EH (cell line): ENCODE data around the gene TTC28.
"Not testable (repeated sequence)": the region's sequence is repeated elsewhere in the genome, so short reads cannot be mapped to it uniquely, and the experiment has no call there.

Experiments used
- DNase-seq: peaks from one replicate; pipeline ENCODE4 v3.0.0-alpha.2; 2015; ENCODE audit warnings: low read depth

TTC28 gene

DNA sequence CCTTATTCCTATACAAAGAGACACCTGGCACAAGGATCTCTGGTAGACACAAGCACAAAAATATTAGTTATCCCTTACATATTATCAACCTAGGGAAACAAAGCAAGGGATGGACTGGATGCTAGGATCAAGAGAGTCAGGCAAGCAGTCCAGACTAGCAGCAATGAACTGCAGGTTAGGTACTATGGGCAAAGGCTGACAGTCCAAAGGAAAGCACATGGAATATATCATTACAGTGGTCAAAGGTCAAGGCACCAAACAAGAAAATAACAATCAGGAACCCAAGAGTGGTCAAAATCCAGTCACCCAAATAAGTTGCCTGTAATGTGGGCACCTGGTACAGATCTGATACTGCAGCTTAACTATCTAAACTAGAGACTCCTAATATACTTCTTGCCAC lies 77.7 kb downstream of the TTC28 start:
- no peak for DNase-seq

DNA sequence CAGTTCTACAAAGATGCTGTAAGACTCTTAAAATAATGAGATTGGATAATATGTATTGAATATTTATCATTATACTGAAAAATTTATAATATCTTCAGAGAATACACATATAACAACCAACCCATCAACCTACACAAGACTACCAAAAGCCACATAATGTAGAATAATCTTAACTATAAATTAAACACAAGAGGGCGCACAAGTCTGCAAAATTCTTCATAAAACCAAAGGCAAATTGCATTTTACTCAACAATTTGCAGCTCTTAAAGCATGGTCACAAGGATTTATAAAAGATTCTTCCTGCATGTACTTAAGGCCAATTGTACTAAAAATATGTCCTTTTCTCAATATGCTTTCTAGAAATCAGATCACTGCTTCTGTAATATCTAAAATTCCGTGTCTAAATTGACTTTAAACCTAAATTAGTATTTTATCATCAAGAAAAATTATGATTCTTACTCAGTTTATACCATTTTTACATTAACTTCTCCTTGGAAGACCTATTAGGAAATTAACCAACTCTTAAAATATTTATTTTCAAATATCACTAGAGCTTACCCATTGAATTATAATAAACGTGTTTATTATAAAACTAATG lies 79.0 kb downstream of the TTC28 start:
- peak; percentile 65 for DNase-seq

DNA sequence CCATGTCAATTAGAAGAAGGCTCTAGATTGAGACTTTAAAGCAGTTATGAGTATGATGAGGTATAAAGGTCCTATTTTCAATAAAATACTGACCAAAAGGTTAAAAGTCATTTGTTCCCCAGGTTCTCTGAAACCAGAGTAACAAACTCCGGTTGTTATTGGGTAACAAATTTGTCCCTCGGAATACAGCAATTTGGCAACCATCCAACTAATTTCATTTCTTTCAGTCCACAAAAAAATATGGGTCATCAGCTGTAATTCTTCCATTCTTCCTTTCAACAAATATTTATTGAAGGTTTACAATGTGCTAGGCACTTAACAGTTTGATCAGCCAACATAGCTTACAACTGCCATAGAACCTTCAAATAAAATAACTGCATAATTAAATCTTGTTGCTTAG lies 79.9 kb downstream of the TTC28 start:
- no peak for DNase-seq

DNA sequence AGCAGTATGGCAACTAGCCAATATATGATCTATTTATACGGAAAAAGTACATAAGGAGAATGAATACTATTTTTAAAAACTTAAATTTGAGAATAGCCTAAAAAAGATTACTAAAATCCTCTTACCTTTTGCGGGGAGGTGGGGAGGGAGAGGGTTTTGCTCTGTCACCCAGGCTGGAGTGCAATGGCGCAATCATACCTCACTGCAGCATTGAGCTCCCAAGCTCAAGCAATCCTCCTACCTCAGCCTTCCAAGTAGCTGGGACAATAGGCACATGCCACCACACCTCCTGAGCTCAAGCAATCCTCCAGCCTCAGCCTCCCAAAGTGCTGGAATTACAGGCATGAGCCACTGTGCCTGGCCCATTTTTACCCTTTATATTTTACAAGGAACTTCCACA lies 82.0 kb downstream of the TTC28 start:
- no peak for DNase-seq

DNA sequence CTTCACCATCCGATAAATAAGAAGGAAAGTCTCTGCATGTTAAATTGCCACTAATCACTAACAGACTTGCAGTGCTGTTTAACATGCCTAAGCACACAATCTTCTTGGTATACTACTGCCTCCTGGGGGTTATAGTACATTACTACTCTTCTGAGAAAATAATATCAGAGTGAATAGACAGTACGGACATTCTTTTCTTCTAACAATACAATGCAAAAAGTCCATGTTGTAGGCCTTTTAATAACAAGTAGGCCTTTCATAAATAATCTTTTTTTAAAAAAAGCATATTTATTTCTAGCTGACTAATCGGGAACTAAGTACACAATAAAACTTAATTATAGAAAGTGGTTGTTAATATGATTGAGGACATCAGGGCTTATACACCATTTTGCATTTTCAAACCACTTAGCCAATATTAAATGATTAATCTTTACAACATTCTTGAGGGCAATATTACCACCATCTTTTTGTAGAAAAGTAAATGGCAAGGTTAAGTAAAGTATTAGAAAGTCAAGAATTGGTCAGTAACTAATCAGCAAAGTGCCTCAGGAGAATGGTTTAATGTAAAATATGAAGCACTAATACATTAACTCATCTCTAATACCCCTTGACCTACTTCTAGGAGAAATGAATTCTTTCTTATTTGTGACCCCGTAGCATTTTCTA lies 84.7 kb downstream of the TTC28 start:
- peak; percentile 72 for DNase-seq

DNA sequence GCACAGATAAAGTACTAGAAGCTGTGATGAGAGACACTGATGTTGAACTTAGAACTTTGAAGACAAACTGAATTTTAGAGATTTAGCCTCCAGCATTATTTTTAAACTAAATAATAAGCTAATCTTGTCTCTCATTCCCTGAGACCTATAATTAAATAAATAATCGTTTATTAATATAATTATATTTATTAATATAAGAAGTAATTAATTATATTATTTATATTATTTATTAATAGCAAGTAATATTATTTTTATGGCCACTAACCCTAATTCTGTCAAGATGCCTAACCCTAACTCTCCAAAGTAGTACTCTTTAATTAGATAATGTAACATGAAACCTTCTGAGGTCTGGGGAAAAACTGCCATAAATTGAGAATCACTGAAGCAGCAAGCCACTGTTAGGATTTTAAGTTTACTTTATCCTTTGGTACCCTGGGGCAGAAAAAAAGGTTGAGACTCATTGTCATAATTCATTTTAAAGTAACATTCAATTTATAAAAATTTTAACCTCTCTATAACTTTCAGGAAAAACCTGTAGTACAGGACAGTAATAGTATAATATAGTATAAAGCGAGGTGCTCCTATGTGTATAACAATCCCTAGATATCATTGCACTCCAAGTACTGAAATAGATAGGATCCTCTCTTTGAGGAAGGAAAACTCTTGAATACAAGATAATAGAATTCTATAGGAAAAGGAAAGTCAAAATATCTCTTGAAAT lies 85.4 kb downstream of the TTC28 start:
- DNase-seq, result no peak

DNA sequence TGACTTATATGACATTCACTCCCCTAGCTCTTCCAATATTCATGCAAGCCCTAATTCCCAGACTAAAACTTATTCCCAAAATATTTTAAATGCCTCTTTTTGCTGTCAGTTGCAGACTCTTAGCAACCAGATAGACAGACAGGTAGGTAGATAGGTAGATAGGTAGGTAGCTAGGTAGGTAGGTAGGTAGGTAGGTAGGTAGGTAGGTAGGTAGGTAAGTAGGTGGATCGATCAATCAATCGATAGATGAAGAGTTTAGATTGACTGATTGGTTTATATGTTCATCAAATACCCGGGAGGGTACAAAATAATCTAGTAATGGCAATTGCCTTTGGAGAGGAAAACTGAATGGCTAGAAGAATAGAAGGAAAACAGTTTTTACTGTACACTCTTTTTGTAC lies 86.3 kb downstream of the TTC28 start:
- DNase-seq, result no peak

DNA sequence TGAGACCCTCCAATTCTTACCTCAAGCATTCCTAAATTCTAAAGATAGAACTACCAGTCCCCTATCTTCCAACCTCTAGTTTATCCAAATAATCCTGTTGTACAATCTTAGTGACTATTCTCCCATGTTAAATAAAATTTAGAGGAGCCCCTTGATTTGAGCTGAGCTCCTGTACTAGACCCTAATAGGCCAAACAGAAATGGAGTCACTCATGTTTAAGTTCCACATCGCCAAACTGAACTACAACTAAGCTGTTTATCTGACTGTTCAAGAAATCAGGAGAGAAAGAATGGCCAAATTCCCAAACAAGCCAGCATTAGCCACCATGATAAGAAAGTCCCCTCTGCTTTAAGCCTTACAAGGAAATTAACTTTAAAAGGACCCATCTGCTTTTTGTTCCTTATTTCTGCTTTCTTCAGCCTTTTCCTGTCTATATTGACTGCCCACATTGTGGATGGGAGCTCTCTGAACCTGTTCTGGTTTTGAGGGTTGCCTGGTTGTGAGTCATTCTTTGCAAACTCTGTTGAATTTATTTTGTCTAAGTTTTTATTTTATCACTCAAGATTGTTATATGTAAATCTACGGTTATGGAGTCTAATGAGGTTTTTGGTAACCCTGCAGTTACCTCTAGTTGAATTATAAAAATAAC lies 90.4 kb downstream of the TTC28 start:
- DNase-seq, result no peak

DNA sequence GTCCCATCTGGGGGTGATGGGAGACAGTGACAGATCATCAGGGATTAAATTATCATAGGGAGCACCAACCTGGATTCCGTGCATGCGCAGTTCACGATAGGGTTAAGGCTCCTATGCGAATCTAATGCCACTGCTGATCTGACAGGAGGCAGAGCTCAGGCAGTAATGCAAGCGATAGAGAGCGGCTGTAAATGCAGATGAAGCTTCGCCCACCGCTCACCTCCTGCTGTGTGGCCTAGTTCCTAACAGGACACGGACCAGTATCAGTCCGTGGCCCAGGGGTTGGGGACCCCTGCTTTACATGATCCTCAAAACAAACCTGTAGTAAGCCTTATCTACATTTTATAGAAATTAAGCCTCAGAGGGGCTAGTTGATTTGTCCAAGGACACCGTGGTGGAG lies 94.3 kb downstream of the TTC28 start:
- no peak for DNase-seq

DNA sequence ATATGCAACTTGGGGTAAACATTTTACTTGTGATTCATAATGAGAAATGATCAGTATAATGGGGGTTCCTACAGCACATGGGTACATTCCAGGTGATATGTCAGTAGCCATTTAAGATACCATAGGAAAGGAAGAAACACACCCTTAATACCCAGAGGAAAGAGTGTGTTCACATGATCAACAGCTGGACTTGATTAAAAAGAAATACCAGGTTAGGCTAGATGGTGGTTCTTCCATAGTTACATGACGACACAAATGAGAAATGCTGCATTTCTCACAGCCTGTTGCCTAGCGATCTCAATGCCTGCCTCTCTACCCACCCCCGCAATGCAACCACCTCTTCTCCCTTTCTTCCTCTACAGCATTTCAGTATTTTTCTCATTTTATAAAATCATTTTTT lies 96.8 kb downstream of the TTC28 start:
- peak; percentile 88 for DNase-seq

DNA sequence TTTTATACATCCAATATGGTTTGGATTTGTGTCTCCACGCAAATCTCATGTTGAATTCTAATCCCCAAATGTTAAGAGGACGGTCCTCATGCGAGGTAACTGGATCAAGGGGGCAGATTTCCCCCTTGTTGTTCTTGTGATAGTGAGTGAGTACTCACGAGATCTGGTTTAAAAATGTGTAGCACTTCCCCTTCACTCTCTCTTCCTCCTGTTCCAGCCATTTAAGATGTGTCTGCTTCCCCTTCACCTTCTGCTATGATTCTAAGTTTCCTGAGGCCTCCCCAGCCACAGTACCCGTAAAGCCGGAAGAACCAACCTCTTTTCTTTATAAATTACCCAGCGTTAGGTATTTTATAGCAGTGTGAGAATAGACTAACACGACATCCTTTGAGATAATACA lies 98.6 kb downstream of the TTC28 start:
- DNase-seq, result no peak

DNA sequence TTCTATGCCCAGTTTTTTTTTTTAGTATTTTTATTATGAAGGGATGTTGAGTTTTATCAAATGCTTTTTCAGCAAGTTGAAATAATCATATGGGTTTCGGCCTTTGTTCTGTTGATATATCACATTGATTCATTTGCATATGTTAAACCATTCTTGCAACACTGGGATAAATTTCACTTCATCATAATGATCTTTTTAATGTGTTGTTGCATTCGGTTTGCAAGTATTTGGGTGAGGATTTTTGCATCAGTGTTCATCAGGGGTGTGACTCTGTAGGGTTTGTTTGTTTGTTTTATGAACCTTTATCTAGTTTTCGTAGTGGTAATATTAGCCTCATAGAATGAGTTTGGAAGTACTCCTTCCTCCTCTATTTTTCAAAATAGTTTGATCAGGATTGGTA lies 103.5 kb downstream of the TTC28 start:
- no peak for DNase-seq

DNA sequence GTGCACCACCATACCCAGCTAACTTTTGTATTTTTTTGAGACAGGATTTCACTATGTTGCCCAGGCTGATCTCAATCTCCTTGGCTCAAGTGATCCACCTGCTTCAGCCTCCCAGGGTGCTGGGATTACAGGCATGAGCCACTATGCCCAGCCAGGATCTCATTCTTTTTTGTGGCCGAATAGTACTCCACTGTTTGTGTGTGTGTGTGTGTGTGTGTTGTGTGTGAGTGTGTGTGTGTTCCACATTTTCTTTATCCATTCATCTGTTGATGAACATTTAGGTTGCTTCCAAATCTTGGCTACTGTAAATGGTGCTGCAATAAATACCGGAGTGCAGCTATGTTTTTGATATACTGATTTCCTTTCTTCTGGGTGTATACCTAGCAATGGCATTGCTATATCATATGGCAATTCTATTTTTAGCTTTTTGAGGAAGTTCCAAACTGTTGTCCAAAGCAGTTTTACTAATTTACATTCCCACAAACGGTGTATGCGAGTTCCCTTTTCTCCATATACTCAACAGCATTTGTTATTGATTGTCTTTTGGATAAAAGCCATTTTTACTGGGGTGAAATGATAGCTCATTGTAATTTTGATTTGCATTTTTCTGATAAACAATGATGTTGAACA lies 105.4 kb downstream of the TTC28 start:
- DNase-seq, result no peak

DNA sequence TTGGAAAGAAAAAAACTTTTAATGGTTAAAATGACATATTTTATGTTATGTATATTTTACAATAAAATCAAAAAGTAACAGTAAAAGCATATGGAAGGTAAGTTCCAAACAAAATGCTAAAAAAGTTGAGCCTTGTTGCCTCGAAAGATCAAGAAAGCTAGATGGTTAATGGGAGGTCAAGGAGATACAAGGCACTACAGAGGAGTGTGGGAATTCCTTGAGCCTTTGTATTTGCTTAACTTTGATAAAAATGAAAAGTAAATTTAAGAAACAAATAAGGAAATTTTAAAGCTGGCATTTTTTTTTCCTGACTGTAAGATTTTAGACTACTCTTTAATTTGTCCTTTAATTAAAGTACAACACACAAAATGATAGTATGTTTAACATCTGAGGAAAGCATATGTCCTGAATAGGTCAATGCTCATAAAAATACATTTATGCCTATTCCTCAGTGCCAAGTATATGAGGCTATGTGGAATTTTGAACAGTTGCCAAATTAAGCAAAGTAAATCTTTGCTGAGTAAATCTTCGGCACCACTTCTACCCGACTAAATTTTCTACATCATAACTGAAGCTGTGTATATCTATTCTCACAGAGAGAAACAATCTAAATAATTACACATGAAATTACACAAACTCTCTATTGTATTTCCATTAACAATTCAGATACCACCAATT lies 108.8 kb downstream of the TTC28 start:
- peak; percentile 16 for DNase-seq

DNA sequence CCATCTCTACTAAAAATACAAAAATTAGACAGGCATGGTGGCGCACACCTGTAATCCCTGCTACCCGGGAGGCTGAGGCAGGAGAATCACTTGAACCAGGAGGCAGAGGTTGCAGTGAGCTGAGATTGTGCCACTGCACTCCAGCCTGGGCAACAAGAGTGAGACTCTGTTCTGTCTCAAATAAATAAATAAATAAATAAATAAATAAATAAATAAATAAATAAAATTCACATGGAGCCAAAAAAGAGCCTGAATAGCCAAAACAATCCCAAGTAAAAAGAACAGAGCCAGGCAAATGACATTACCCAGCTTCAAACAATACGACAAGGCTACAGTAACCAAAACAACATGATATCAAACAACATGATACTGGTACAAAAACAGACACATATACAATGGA lies 110.7 kb downstream of the TTC28 start:
- not testable (repeated sequence) for DNase-seq

DNA sequence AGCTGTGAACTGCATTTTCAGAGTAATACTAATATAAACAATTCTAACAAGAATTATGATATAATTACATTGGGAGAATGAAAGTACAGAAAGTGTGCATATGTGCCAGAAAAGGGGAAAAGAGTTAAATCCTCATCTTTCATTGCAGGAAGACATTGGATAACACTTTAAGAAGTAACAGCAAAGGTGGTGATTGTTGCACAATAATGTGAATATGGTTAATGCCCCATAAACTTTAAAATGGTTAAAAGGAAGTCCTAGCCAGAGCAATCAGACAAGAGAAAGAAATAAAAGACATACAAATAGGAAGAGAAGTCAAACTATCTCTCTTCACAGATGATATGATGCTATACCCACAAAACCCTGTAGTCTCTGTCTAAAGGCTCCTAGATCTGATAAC lies 111.5 kb downstream of the TTC28 start:
- DNase-seq, result no peak

DNA sequence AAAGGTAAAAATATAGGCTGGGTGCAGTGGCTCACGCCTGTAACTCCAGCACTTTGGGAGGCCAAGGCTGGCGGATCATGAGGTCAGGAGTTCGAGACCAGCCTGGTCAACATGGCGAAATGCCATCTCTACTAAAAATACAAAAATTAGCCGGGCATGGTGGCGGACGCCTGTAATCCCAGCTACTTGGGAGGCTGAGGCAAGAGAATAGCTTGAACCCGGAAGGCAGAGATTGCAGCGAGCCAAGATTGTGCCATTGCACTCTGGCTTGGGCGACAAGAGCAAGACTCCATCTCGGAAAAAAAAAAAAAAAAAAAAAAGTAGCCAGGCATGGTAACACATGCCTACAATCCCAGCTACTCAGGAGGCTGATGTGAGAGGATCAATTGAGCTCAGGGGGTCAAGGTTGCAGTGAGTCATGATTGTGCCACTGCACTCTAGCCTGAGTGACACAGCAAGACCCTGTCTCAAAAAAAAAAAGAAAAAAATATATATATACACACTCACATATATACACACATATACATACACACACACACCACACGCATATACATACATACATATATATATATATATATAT lies 112.6 kb downstream of the TTC28 start:
- DNase-seq, result not testable (repeated sequence)

DNA sequence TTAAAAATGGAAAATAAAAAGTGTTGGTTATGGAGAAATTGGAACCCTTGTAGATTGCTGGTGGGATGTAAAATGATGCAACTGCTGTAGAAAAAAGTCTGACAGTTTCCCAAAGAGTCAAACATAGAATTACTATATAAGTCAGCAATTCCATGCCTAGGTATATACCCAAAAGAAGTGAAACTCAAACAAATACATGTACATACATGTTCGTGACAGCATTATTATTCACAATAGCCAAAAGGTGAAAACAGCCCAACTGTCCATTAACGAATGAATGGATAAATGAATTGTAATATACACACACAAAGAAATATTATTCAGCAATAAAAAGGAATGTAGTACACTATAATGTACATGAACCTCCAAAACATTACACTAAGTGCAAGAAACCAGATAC lies 116.0 kb downstream of the TTC28 start:
- no peak for DNase-seq

DNA sequence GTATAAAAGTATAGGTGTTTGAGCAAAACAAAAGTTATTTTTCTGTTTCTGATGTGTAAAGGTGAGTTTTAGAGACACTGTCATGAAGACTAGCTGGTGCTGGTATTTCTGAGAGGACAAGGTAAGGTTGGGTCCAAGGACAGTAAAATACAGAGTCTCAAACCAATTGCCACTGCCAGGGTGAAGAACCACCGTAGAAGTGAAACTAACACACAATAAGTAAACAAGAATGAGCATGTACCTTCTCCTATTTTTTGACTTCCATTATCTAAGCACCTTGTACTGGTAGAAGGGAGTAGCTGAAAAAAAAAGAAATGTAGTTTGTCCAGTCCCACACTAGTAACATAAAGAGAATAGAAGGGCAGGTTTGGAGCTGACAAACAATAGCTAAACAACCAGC lies 117.3 kb downstream of the TTC28 start:
- no peak for DNase-seq

DNA sequence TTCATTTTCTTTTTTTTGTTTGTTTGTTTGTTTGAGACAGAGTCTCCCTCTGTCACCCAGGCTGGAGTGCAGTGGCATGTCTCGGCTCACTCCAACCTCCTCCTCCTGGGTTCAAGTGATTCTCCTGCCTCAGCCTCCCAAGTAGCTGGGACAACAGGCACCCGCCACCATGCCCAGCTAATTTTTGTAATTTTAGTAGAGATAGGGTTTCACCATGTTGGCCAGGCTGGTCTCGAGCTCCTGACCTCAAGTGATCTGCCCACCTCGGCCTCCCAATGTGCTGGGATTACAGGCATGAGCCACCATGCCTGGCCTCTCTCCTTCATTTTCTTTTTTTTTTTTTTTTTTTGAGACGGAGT lies 118.9 kb downstream of the TTC28 start:
- not testable (repeated sequence) for DNase-seq

DNA sequence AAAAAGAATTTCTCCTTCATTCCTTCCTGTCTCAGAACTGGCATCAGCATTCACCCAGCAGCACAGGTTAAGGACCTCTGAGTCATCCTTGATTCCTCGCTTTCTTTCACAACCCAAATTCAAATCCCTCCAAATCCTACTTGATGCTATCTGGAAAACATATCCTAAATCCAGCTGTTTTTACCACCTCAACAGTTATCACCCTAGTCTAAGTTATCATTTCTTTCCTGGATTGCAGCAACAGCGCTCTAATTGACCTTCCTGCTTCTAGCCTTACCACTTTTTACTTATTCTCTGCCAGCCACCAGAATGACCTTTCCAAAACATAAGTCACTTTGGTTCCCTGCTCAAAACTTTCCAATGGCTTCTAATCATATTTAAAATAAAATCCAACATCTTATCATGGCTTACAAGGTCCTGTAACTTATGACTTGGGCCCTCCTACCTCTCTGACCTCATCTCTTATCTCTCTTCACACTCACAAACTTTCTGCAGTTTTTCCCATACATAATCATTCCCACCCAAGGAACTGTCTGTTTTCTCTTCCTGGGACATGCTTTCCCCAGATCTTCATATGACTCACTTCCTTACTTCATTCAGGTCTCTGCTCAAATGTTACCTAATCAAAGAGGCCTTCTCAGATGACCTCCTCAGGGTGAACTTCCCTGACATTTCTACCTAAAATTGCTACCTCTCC lies 119.4 kb downstream of the TTC28 start:
- DNase-seq, result peak; percentile 76
